Astrocyte (in vitro differentiated cells and primary cell): Measurements from ENCODE around the gene DLGAP3.

Source experiments
- EZH2 ChIP-seq: IDR thresholded peaks from 2 replicates; pipeline ENCODE4 v1.6.1; 2012; ENCODE audit warnings: mild to moderate bottlenecking, low read length, inconsistent platforms; ENCODE audit not compliant: insufficient read depth
- TF ChIP-seq, protein P1 (sequence below): IDR thresholded peaks from 2 replicates; pipeline ENCODE4 v1.5.1; 2011; ENCODE audit warnings: low read depth, mild to moderate bottlenecking, inconsistent platforms, low read length, moderate library complexity; ENCODE audit not compliant: insufficient read depth

DNA sequence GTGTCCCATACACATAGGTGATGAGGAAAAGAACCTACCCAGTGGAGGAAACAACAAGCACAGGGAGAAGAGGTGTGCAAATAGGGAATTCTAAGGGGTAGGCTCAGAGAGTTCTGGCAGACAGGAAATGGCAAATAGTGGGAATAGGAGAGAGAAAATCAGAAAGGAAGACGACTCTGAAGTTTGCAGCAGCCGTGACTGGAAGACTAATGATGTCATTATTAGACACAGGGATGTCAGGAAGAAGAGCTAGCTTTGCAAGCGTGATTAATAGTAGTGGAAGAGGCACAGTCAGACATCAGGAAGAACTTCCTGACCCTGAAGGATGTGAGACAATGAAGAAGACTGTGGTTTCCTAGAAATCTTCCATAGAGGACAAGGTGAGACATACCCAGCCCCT is 21.1 kb downstream of the DLGAP3 start:
- TF ChIP-seq, protein P1, sequence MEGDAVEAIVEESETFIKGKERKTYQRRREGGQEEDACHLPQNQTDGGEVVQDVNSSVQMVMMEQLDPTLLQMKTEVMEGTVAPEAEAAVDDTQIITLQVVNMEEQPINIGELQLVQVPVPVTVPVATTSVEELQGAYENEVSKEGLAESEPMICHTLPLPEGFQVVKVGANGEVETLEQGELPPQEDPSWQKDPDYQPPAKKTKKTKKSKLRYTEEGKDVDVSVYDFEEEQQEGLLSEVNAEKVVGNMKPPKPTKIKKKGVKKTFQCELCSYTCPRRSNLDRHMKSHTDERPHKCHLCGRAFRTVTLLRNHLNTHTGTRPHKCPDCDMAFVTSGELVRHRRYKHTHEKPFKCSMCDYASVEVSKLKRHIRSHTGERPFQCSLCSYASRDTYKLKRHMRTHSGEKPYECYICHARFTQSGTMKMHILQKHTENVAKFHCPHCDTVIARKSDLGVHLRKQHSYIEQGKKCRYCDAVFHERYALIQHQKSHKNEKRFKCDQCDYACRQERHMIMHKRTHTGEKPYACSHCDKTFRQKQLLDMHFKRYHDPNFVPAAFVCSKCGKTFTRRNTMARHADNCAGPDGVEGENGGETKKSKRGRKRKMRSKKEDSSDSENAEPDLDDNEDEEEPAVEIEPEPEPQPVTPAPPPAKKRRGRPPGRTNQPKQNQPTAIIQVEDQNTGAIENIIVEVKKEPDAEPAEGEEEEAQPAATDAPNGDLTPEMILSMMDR: no peak
- no peak for TF ChIP-seq EZH2
